Peyer's patch (tissue), 4 donors: Measurements from ENCODE around the gene BTG1. TPM values are rescaled to one million over a fixed set of nuclear protein-coding genes. Genes with fewer than 3 reads are reported as not detected.

Experiments
- DNase-seq, 3 donors: peaks; one replicate each; pipeline ENCODE4 v3.0.0-alpha.2; 2017 to 2019
- H3K27ac ChIP-seq, 4 donors: fragments of 200-600 bp; sonication (generic); one replicate each; pipeline ENCODE4 v1.5.1; 2016 to 2019
- H3K27me3 ChIP-seq, 2 donors: fragments of 200-600 bp; sonication (generic); one replicate each; pipeline ENCODE4 v1.5.1; 2019
- H3K36me3 ChIP-seq, 3 donors: fragments of 200-600 bp; sonication (generic); one replicate each; pipeline ENCODE4 v1.5.1; 2016 to 2019
- H3K4me1 ChIP-seq, 4 donors: fragments of 200-600 bp; sonication (generic); one replicate each; pipeline ENCODE4 v1.5.1; 2016 to 2019
- H3K4me3 ChIP-seq, 4 donors: fragments of 200-600 bp; sonication (generic); 1 replicate in 3 of 4; 2 replicates in 1 of 4; pipeline ENCODE4 v1.5.1; 2016 to 2019; ENCODE audit warnings: mild to moderate bottlenecking in 1 of 4
- H3K9me3 ChIP-seq, 4 donors: fragments of 200-600 bp; sonication (generic); one replicate each; pipeline ENCODE4 v1.5.1; 2016 to 2019; ENCODE audit warnings: mild to moderate bottlenecking in 1 of 4
- POLR2A ChIP-seq, 2 donors: fragments of 450-650 bp; IDR thresholded peaks; one replicate each; pipeline ENCODE4 v1.5.1; 2017; ENCODE audit warnings: antibody characterized with exemption in 2 of 2, mild to moderate bottlenecking in 2 of 2, moderate library complexity in 2 of 2
- total RNA-seq, 4 donors: library from RNA; depleted of rRNA; stranded (reverse); fragments of >200 nt; gene quantifications; one replicate each; pipeline ENCODE4 v1.1.0, GENCODE V29; 2016
- TF ChIP-seq, protein P1 (sequence below), 6 experiments: fragments of 450-650 bp in 4 of 6; fragments of 200-600 bp in 2 of 6; sonication (generic) in 1 of 6; IDR thresholded peaks; one replicate each; pipeline ENCODE4 v1.5.1; 2017 to 2019; ENCODE audit warnings: antibody characterized with exemption in 6 of 6, mild to moderate bottlenecking in 3 of 6, moderate library complexity in 1 of 6

The BTG1 gene, protein sequence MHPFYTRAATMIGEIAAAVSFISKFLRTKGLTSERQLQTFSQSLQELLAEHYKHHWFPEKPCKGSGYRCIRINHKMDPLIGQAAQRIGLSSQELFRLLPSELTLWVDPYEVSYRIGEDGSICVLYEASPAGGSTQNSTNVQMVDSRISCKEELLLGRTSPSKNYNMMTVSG
- 100 to 1,000 TPM in 1 of 4 donors, 10 to 100 TPM in 3; 49.2 to 111 (median 69.2) TPM for total RNA-seq

DNA sequence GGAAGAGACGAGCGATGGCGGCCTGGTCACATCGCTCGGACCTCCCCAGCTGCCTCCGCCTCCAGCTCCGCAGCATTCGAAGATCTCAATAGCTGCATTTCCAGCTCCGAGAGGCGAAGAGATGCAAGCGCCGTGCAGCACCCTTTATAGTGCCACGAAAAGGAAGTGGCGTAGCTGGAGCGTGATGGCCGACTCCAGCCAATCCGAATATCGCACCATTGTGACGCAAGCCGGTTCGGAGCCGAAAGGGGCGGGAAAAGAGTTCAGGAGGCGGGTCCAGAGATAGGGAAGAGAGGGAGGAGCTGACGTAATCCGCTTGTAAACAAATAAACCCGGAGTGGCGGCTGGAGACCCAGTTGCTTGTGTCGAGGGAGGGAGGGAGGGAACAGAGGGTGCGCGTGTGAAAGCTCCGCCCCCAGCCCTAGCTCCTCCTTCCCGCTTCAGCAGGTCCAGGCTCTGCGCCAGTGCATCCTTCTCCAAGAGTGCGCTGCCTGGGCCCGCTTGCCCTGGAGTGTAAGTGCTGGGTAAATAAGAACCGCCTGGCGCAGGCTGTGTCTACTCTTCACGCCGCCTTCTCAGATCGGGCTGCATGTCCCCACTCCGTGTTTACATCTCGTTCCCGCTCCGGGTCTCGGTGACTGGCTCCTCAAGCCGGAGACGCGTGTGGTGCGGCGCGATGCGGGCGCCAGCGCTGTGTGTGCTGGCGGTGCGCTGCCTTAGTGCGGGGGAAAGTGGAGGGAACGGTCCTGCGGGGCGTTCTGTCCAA, at the start of gene BTG1:
TSS of gene BTG1 (minus strand) at position 116 of the 766 bp plus-strand sequence. CDS start 311 bp downstream, outside the sequence.
- Histone ChIP-seq H3K27ac (peak within 1 kb of the TSS; percentile 96 to 99 (median 98)), H3K4me3 (peak within 1 kb of the TSS; percentile 62 to 96 (median 88)), H3K36me3 (peaks cover 0 to 21% (median 0%) of the 10 kb centered on the region in 3 donors), H3K9me3 (no peaks in the 10 kb centered on the region), H3K27me3 (no peaks in the 10 kb centered on the region), H3K4me1 (no peaks in the 10 kb centered on the region)
- peak; percentile 98 to 99 (median 99) for DNase-seq
- TF ChIP-seq, protein P1, sequence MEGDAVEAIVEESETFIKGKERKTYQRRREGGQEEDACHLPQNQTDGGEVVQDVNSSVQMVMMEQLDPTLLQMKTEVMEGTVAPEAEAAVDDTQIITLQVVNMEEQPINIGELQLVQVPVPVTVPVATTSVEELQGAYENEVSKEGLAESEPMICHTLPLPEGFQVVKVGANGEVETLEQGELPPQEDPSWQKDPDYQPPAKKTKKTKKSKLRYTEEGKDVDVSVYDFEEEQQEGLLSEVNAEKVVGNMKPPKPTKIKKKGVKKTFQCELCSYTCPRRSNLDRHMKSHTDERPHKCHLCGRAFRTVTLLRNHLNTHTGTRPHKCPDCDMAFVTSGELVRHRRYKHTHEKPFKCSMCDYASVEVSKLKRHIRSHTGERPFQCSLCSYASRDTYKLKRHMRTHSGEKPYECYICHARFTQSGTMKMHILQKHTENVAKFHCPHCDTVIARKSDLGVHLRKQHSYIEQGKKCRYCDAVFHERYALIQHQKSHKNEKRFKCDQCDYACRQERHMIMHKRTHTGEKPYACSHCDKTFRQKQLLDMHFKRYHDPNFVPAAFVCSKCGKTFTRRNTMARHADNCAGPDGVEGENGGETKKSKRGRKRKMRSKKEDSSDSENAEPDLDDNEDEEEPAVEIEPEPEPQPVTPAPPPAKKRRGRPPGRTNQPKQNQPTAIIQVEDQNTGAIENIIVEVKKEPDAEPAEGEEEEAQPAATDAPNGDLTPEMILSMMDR (IDR thresholded peaks at IDR 0.05), result peak in 3 of 6 experiments; percentile 10 to 22 (median 11)
- peak; percentile 98 to 99 for TF ChIP-seq POLR2A (IDR thresholded peaks at IDR 0.05)

GRCh38 chr12:92194561-92194960, 48.9 kb upstream of the BTG1 start:
- no peak for DNase-seq
- no peaks in the 10 kb centered on the region for H3K27me3 ChIP-seq
- H3K4me3 ChIP-seq, result no peak overlapping the region
- H3K36me3 ChIP-seq, result no peaks in the 10 kb centered on the region
- H3K27ac ChIP-seq, result no peak overlapping the region
- no peaks in the 10 kb centered on the region for H3K9me3 ChIP-seq
- no peaks in the 10 kb centered on the region for H3K4me1 ChIP-seq
- no peak for TF ChIP-seq POLR2A (IDR thresholded peaks at IDR 0.05)
- TF ChIP-seq, protein P1 (IDR thresholded peaks at IDR 0.05), result no peak

DNA sequence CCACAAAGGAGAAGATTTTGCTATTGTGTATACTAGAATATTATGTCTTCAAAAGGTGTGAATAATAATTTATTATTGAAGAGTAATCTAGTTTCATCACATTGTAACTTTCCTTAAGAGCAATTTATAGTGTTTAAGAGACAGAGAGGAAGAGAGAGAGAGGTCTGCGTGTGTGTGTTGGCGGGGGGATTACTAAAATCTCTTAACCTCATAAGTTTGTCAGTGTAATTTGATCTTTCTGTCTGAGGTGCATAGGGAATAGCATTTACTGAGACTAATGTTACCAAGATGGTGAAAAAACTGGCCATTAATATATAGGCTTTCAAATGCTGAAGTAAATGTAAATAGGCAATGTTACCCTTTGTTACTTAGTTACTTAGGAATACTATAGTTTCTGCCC, 48.2 kb upstream of the BTG1 start:
- TF ChIP-seq, protein P1 (IDR thresholded peaks at IDR 0.05), result no peak
- TF ChIP-seq POLR2A (IDR thresholded peaks at IDR 0.05), result no peak

GRCh38 chr12:92193063-92193462, 47.4 kb upstream of the BTG1 start:
- Histone ChIP-seq H3K36me3 (no peaks in the 10 kb centered on the region), H3K4me1 (no peaks in the 10 kb centered on the region), H3K27ac (no peak overlapping the region), H3K4me3 (no peak overlapping the region), H3K9me3 (no peaks in the 10 kb centered on the region), H3K27me3 (no peaks in the 10 kb centered on the region)
- DNase-seq, result no peak
- TF ChIP-seq, protein P1 (IDR thresholded peaks at IDR 0.05), result no peak
- no peak for TF ChIP-seq POLR2A (IDR thresholded peaks at IDR 0.05)

More for the DNA sequence above, 48.2 kb upstream of the BTG1 start:
- H3K4me3 ChIP-seq, result no peak overlapping the region
- no peaks in the 10 kb centered on the region for H3K36me3 ChIP-seq
- no peaks in the 10 kb centered on the region for H3K4me1 ChIP-seq
- no peaks in the 10 kb centered on the region for H3K9me3 ChIP-seq
- H3K27me3 ChIP-seq, result no peaks in the 10 kb centered on the region
- no peak for DNase-seq
- no peak overlapping the region for H3K27ac ChIP-seq

DNA sequence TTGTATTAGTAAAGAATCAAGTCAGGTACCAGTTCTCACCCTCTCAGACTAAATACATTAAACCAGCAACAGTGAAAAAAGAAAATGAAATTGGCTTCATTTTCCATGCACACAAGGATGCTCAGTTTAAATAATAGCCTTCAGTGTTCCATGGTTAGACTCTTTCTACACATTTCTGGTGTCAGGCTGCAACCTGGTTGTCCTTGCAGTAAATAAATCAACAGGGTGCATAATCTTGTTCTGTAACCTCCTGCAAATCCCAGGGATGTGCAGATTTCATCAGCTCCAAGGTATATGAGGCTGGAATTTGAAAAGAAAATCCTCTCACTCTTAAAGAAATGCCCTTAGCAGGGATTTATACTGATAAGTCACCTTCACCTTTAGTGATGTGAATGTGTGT, 46.7 kb upstream of the BTG1 start:
- no peak overlapping the region for H3K4me3 ChIP-seq
- H3K27ac ChIP-seq, result no peak overlapping the region
- TF ChIP-seq, protein P1 (IDR thresholded peaks at IDR 0.05), result no peak
- no peak for TF ChIP-seq POLR2A (IDR thresholded peaks at IDR 0.05)
- no peaks in the 10 kb centered on the region for H3K4me1 ChIP-seq
- no peaks in the 10 kb centered on the region for H3K27me3 ChIP-seq
- no peaks in the 10 kb centered on the region for H3K36me3 ChIP-seq
- no peaks in the 10 kb centered on the region for H3K9me3 ChIP-seq
- no peak for DNase-seq
